Liver (tissue), 9 donors: Measurements from ENCODE around the gene TGFBR1. TPM values are rescaled to one million over a fixed set of nuclear protein-coding genes. Genes with fewer than 3 reads are reported as not detected.

Source experiments
- DNase-seq: peaks from one replicate; pipeline ENCODE4 v3.0.0-alpha.2; 2017; ENCODE audit warnings: low spot score
- H3K27ac ChIP-seq, 2 donors: one replicate each; pipeline ENCODE4 v1.7.0; 2013; ENCODE audit warnings: inconsistent platforms in 2 of 2, low read length in 2 of 2, control low read depth in 1 of 2, low read depth in 1 of 2, mild to moderate bottlenecking in 1 of 2
- H3K27me3 ChIP-seq, 4 donors: one replicate each; pipeline versions ENCODE4 v1.6.1 to v1.7.0; 2013; ENCODE audit warnings: low read length in 3 of 4, inconsistent platforms in 1 of 4, mild to moderate bottlenecking in 1 of 4, moderate library complexity in 1 of 4; ENCODE audit not compliant: control insufficient read depth in 4 of 4, insufficient read depth in 4 of 4
- H3K36me3 ChIP-seq, 4 donors: one replicate each; pipeline versions ENCODE4 v1.6.1 to v1.7.0; 2013; ENCODE audit warnings: low read length in 3 of 4, mild to moderate bottlenecking in 3 of 4, low read depth in 1 of 4, moderate library complexity in 1 of 4; ENCODE audit not compliant: control insufficient read depth in 4 of 4, insufficient read depth in 3 of 4
- H3K4me1 ChIP-seq, 4 donors: one replicate each; pipeline versions ENCODE4 v1.6.1 to v1.7.0; 2013; ENCODE audit warnings: low read length in 3 of 4, mild to moderate bottlenecking in 3 of 4, moderate library complexity in 1 of 4; ENCODE audit not compliant: control insufficient read depth in 4 of 4, insufficient read depth in 4 of 4
- H3K4me3 ChIP-seq, 3 donors: one replicate each; pipeline versions ENCODE4 v1.6.1 to v1.7.0; 2013; ENCODE audit warnings: low read length in 3 of 3, control low read depth in 1 of 3, low read depth in 1 of 3, mild to moderate bottlenecking in 1 of 3
- H3K9ac ChIP-seq, 2 donors: one replicate each; pipeline ENCODE4 v1.7.0; 2013; ENCODE audit warnings: low read length in 2 of 2, mild to moderate bottlenecking in 2 of 2, moderate library complexity in 2 of 2, control low read depth in 1 of 2, low read depth in 1 of 2
- H3K9me3 ChIP-seq, 4 donors: one replicate each; pipeline versions ENCODE4 v1.6.1 to v1.7.0; 2013; ENCODE audit warnings: low read length in 3 of 4; ENCODE audit not compliant: control insufficient read depth in 4 of 4
- CTCF ChIP-seq: fragments of 150-350 bp; IDR thresholded peaks from 2 replicates; pipeline ENCODE4 v1.5.1; 2017; ENCODE audit warnings: improper control_type of control experiment, low read depth, low read length; ENCODE audit not compliant: missing input control
- EGR1 ChIP-seq, 2 donors: IDR thresholded peaks; 2 replicates each; pipeline ENCODE4 v1.6.1; 2016 to 2018; ENCODE audit warnings: antibody characterized with exemption in 2 of 2, low read depth in 2 of 2
- FOXA1 ChIP-seq: IDR thresholded peaks from 2 replicates; pipeline ENCODE4 v1.6.1; 2016; ENCODE audit warnings: antibody characterized with exemption
- FOXA2 ChIP-seq: IDR thresholded peaks from 2 replicates; pipeline ENCODE4 v1.6.1; 2016; ENCODE audit warnings: antibody characterized with exemption
- HNF4A ChIP-seq, 2 donors: conservative IDR thresholded peaks; 2 replicates each; pipeline ENCODE4 v1.6.1; 2016; ENCODE audit warnings: antibody characterized with exemption in 2 of 2, mild to moderate bottlenecking in 2 of 2
- NR2F2 ChIP-seq: IDR thresholded peaks from 2 replicates; pipeline ENCODE4 v1.6.1; 2016; ENCODE audit warnings: antibody characterized with exemption
- RAD21 ChIP-seq, 2 donors: IDR thresholded peaks; 2 replicates each; pipeline ENCODE4 v1.6.1; 2016; ENCODE audit warnings: antibody characterized with exemption in 2 of 2, mild to moderate bottlenecking in 2 of 2
- REST ChIP-seq: IDR thresholded peaks from 2 replicates; pipeline ENCODE4 v1.6.1; 2016; ENCODE audit warnings: antibody characterized with exemption, mild to moderate bottlenecking
- TAF1 ChIP-seq: conservative IDR thresholded peaks from 2 replicates; pipeline ENCODE4 v1.6.1; 2016; ENCODE audit warnings: antibody characterized with exemption, mild to moderate bottlenecking
- YY1 ChIP-seq: IDR thresholded peaks from 2 replicates; pipeline ENCODE4 v1.6.1; 2016; ENCODE audit warnings: antibody characterized with exemption, mild to moderate bottlenecking
- WGBS: extraction: QIAGEN DNeasy Blood & Tissue Kit; methylation state at CpG from one replicate; pipeline ENCODE4 v1.1.7; 2013; 5-methylcytosine and 5-hydroxymethylcytosine counted together
- polyA plus RNA-seq, 2 donors: library from polyadenylated mRNA; stranded (reverse) in 1 of 2; unstranded in 1 of 2; fragments of 200-250 nt in 1 of 2; fragments of >200 nt in 1 of 2; fragmentation: Nextera tagmentation in 1 of 2; extraction: Ambion mirVana in 1 of 2; gene quantifications; one replicate each; pipeline versions ENCODE4 v1.2.1 to v1.2.3, GENCODE V29; 2013 to 2015
- total RNA-seq, 2 donors: library from RNA; depleted of rRNA; stranded (reverse); fragments of >200 nt; gene quantifications; one replicate each; pipeline ENCODE4 v1.2.3, GENCODE V29; 2014
- donor health status: healthy.
- donor health status: healthy.
- donor health status: healthy.
- donor health status: healthy.
- donor health status: healthy.

The TGFBR1 gene
- total and polyA plus RNA-seq, 4 donors = 3.1 to 18.2 (median 11.0) TPM

GRCh38 chr9:99087462-99087861, 17.5 kb upstream of the TGFBR1 start:
- TF ChIP-seq HNF4A (conservative IDR thresholded peaks at IDR 0.05) = no peak
- no peak for TF ChIP-seq RAD21 (IDR thresholded peaks at IDR 0.05)
- Histone ChIP-seq H3K9ac (no peak overlapping the region), H3K36me3 (no peaks in the 10 kb centered on the region), H3K27ac (no peak overlapping the region), H3K27me3 (no peaks in the 10 kb centered on the region), H3K4me1 (no peaks in the 10 kb centered on the region), H3K9me3 (peaks cover 2 to 5% (median 4%) of the 10 kb centered on the region in 4 donors), H3K4me3 (no peak overlapping the region)
- 89% methylated on average over 3 of the region's 3 CpGs for WGBS
- no peak for DNase-seq

GRCh38 chr9:99090336-99091130, 14.4 kb upstream of the TGFBR1 start:
- no peak for DNase-seq
- no peaks in the 10 kb centered on the region for H3K27me3 ChIP-seq
- peaks cover 2 to 5% (median 4%) of the 10 kb centered on the region in 4 donors for H3K9me3 ChIP-seq
- H3K36me3 ChIP-seq = no peaks in the 10 kb centered on the region
- no peaks in the 10 kb centered on the region for H3K4me1 ChIP-seq
- WGBS = 92% methylated on average over 5 of the region's 5 CpGs
- TF ChIP-seq CTCF (no peak), YY1 (no peak), REST (no peak), FOXA2 (no peak), TAF1 (no peak), EGR1 (IDR thresholded peaks at IDR 0.05; ENCODE audit: low read depth in 2 of 2) (no peak)
- H3K27ac ChIP-seq = no peak overlapping the region
- no peak overlapping the region for H3K4me3 ChIP-seq
- H3K9ac ChIP-seq = no peak overlapping the region

- no peak overlapping the region for H3K27ac ChIP-seq
- WGBS = 87% methylated on average over 6 of the region's 6 CpGs
Measured at GRCh38 chr9:99092643-99093491, 12.0 kb upstream of the TGFBR1 start.

More at GRCh38 chr9:99092643-99093491, 12.0 kb upstream of the TGFBR1 start:
- Histone ChIP-seq H3K4me3 (no peak overlapping the region), H3K27me3 (no peaks in the 10 kb centered on the region), H3K36me3 (no peaks in the 10 kb centered on the region), H3K9me3 (peaks cover 2 to 5% (median 4%) of the 10 kb centered on the region in 4 donors), H3K9ac (no peak overlapping the region), H3K4me1 (no peaks in the 10 kb centered on the region)
- DNase-seq = no peak
- no peak for TF ChIP-seq NR2F2
- TF ChIP-seq HNF4A (conservative IDR thresholded peaks at IDR 0.05) = no peak
- no peak for TF ChIP-seq FOXA1
- TF ChIP-seq FOXA2 = no peak
- TF ChIP-seq EGR1 (IDR thresholded peaks at IDR 0.05; ENCODE audit: low read depth in 2 of 2) = no peak
